ENCODE results near the gene CDH13.
A peak's percentile ranks its signal among the peaks of the same experiment; 100 is the strongest.

CDH13 gene

DNA sequence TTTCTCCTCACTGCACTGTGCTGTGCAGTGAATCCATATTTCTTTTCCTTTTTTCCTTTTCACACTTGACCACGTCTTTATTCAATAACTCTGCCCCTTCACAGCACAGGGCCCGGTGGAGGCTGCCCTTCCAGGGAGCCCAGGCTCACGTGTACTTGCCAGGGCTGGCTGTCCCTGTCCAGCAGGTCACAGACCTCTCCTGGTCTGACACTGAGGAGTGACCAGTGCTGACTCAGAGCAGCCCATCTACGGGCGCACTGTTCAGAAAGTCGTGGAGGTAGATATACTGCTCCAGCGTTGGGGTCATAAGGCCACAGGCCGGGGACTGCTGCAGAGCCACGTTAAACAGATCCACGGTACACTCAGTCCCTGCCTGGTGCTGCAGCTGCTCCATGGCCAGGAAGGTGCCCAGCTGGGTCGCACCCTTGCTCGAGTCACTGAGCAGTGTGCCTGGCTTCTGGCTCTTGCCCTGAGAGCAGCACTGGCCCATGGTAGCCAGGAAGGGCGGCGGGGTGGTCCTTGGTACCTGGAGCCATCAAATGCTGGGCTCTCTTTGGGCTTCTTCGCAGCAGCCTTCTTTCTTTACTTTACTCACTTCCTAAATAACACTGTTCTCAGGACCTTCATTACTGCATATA is 531.7 kb downstream of the CDH13 start:
- ATAC-seq: peak; percentile 31; the same call in 1 of the 3 replicates
- TF ChIP-seq TOX (CRISPR knock-in tag; IDR thresholded peaks at IDR 0.05; ENCODE audit: borderline replicate concordance) (no peak), ARNTL (CRISPR knock-in tag; IDR thresholded peaks at IDR 0.05; ENCODE audit: borderline replicate concordance, low read depth) (no peak), SNAI2 (CRISPR knock-in tag; IDR thresholded peaks at IDR 0.05) (no peak), ZFP3 (CRISPR knock-in tag; IDR thresholded peaks at IDR 0.05) (no peak)
- TF ChIP-seq, protein P1, sequence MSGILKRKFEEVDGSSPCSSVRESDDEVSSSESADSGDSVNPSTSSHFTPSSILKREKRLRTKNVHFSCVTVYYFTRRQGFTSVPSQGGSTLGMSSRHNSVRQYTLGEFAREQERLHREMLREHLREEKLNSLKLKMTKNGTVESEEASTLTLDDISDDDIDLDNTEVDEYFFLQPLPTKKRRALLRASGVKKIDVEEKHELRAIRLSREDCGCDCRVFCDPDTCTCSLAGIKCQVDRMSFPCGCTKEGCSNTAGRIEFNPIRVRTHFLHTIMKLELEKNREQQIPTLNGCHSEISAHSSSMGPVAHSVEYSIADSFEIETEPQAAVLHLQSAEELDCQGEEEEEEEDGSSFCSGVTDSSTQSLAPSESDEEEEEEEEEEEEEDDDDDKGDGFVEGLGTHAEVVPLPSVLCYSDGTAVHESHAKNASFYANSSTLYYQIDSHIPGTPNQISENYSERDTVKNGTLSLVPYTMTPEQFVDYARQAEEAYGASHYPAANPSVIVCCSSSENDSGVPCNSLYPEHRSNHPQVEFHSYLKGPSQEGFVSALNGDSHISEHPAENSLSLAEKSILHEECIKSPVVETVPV (CRISPR knock-in tag; IDR thresholded peaks at IDR 0.05): no peak
- TF ChIP-seq, protein P2, sequence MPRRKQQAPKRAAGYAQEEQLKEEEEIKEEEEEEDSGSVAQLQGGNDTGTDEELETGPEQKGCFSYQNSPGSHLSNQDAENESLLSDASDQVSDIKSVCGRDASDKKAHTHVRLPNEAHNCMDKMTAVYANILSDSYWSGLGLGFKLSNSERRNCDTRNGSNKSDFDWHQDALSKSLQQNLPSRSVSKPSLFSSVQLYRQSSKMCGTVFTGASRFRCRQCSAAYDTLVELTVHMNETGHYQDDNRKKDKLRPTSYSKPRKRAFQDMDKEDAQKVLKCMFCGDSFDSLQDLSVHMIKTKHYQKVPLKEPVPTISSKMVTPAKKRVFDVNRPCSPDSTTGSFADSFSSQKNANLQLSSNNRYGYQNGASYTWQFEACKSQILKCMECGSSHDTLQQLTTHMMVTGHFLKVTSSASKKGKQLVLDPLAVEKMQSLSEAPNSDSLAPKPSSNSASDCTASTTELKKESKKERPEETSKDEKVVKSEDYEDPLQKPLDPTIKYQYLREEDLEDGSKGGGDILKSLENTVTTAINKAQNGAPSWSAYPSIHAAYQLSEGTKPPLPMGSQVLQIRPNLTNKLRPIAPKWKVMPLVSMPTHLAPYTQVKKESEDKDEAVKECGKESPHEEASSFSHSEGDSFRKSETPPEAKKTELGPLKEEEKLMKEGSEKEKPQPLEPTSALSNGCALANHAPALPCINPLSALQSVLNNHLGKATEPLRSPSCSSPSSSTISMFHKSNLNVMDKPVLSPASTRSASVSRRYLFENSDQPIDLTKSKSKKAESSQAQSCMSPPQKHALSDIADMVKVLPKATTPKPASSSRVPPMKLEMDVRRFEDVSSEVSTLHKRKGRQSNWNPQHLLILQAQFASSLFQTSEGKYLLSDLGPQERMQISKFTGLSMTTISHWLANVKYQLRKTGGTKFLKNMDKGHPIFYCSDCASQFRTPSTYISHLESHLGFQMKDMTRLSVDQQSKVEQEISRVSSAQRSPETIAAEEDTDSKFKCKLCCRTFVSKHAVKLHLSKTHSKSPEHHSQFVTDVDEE (CRISPR knock-in tag; IDR thresholded peaks at IDR 0.05): no peak
- TF ChIP-seq, protein P3, sequence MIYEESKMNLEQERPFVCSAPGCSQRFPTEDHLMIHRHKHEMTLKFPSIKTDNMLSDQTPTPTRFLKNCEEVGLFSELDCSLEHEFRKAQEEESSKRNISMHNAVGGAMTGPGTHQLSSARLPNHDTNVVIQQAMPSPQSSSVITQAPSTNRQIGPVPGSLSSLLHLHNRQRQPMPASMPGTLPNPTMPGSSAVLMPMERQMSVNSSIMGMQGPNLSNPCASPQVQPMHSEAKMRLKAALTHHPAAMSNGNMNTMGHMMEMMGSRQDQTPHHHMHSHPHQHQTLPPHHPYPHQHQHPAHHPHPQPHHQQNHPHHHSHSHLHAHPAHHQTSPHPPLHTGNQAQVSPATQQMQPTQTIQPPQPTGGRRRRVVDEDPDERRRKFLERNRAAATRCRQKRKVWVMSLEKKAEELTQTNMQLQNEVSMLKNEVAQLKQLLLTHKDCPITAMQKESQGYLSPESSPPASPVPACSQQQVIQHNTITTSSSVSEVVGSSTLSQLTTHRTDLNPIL (CRISPR knock-in tag; IDR thresholded peaks at IDR 0.05; ENCODE audit: low read depth): no peak

DNA sequence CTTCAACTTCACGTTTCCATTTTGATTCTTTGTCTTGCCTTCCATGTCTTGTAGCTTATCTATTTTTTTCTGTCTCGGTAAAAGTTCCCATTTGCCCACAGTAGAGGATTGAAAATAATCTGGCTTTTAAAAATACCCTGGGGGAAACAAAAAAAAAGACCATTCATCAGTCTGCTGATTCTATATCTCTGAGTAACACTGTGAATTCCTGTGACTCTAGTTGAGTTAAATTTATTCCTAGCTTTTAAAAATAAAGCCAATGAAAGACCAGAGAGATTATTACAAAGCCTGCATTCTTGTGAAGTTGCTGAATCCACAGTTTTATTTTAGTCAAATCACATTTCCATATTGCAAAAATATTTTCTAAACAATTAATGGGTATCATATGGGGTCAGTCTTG is 532.3 kb downstream of the CDH13 start:
- TF ChIP-seq ZC3H10 (CRISPR knock-in tag; IDR thresholded peaks at IDR 0.05) (no peak), TOX (CRISPR knock-in tag; IDR thresholded peaks at IDR 0.05; ENCODE audit: borderline replicate concordance) (no peak), GLIS3 (CRISPR knock-in tag; IDR thresholded peaks at IDR 0.05) (no peak), ZNF565 (CRISPR knock-in tag; conservative IDR thresholded peaks at IDR 0.05; ENCODE audit: low read depth) (no peak), ARNTL (CRISPR knock-in tag; IDR thresholded peaks at IDR 0.05; ENCODE audit: borderline replicate concordance, low read depth) (no peak), ZFP3 (CRISPR knock-in tag; IDR thresholded peaks at IDR 0.05) (no peak), ZNF8 (CRISPR knock-in tag; IDR thresholded peaks at IDR 0.05) (no peak), ZFP30 (CRISPR knock-in tag; IDR thresholded peaks at IDR 0.05) (no peak)
- TF ChIP-seq, protein P1 (CRISPR knock-in tag; IDR thresholded peaks at IDR 0.05): no peak
- TF ChIP-seq, protein P4, sequence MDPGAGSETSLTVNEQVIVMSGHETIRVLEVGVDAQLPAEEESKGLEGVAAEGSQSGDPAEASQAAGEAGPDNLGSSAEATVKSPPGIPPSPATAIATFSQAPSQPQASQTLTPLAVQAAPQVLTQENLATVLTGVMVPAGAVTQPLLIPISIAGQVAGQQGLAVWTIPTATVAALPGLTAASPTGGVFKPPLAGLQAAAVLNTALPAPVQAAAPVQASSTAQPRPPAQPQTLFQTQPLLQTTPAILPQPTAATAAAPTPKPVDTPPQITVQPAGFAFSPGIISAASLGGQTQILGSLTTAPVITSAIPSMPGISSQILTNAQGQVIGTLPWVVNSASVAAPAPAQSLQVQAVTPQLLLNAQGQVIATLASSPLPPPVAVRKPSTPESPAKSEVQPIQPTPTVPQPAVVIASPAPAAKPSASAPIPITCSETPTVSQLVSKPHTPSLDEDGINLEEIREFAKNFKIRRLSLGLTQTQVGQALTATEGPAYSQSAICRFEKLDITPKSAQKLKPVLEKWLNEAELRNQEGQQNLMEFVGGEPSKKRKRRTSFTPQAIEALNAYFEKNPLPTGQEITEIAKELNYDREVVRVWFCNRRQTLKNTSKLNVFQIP (CRISPR knock-in tag; IDR thresholded peaks at IDR 0.05; ENCODE audit: borderline replicate concordance, low read depth): no peak
- TF ChIP-seq, protein P5, sequence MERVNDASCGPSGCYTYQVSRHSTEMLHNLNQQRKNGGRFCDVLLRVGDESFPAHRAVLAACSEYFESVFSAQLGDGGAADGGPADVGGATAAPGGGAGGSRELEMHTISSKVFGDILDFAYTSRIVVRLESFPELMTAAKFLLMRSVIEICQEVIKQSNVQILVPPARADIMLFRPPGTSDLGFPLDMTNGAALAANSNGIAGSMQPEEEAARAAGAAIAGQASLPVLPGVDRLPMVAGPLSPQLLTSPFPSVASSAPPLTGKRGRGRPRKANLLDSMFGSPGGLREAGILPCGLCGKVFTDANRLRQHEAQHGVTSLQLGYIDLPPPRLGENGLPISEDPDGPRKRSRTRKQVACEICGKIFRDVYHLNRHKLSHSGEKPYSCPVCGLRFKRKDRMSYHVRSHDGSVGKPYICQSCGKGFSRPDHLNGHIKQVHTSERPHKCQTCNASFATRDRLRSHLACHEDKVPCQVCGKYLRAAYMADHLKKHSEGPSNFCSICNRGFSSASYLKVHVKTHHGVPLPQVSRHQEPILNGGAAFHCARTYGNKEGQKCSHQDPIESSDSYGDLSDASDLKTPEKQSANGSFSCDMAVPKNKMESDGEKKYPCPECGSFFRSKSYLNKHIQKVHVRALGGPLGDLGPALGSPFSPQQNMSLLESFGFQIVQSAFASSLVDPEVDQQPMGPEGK (CRISPR knock-in tag; IDR thresholded peaks at IDR 0.05; ENCODE audit: borderline replicate concordance): no peak
- TF ChIP-seq, protein P3 (CRISPR knock-in tag; IDR thresholded peaks at IDR 0.05; ENCODE audit: low read depth): no peak

More for the DNA sequence above, 532.3 kb downstream of the CDH13 start:
- no peak for ATAC-seq

All from SK-N-SH treated with all-trans-retinoic acid at 6 μM for 48 hours (cell line).